IPS DF 6.9 (cell line): ENCODE data around the gene CCR9.

ENCODE experiments used
- DNase-seq: peaks from one replicate; pipeline ENCODE4 v3.0.0-alpha.2; 2013; ENCODE audit warnings: low read depth, low spot score
- H3K27ac ChIP-seq: one replicate; pipeline ENCODE4 v1.5.1; 2013; ENCODE audit warnings: low read length, control low read depth
- H3K27me3 ChIP-seq: 2 replicates; pipeline ENCODE4 v1.6.1; 2013; ENCODE audit warnings: mild to moderate bottlenecking, low read length; ENCODE audit not compliant: control insufficient read depth, insufficient read depth
- H3K36me3 ChIP-seq: 2 replicates; pipeline ENCODE4 v1.6.1; 2013; ENCODE audit warnings: low read length; ENCODE audit not compliant: control insufficient read depth, insufficient read depth
- H3K4me1 ChIP-seq: 2 replicates; pipeline ENCODE4 v1.6.1; 2013; ENCODE audit warnings: low read length; ENCODE audit not compliant: control insufficient read depth, insufficient read depth
- H3K4me3 ChIP-seq: 2 replicates; pipeline ENCODE4 v1.5.1; 2013; ENCODE audit warnings: mild to moderate bottlenecking, low read length
- H3K9me3 ChIP-seq: 2 replicates; pipeline ENCODE4 v1.6.1; 2013; ENCODE audit warnings: low read length, inconsistent platforms; ENCODE audit not compliant: control insufficient read depth, insufficient read depth
- WGBS: extraction: QIAGEN DNeasy Blood & Tissue Kit; methylation state at CpG from one replicate; pipeline ENCODE4 v1.1.7; 2013; ENCODE audit warnings: mixed read lengths, missing lambda C conversion rate; ENCODE audit not compliant: insufficient read length, insufficient coverage; 5-methylcytosine and 5-hydroxymethylcytosine counted together

The CCR9 gene

GRCh38 chr3:45936261-45936660 is 49.9 kb downstream of the CCR9 start:
- no peaks in the 10 kb centered on the region for H3K9me3 ChIP-seq
- no peak overlapping the region for H3K4me3 ChIP-seq
- WGBS, result no CpG with 5 or more reads among the region's 9 CpGs

DNA sequence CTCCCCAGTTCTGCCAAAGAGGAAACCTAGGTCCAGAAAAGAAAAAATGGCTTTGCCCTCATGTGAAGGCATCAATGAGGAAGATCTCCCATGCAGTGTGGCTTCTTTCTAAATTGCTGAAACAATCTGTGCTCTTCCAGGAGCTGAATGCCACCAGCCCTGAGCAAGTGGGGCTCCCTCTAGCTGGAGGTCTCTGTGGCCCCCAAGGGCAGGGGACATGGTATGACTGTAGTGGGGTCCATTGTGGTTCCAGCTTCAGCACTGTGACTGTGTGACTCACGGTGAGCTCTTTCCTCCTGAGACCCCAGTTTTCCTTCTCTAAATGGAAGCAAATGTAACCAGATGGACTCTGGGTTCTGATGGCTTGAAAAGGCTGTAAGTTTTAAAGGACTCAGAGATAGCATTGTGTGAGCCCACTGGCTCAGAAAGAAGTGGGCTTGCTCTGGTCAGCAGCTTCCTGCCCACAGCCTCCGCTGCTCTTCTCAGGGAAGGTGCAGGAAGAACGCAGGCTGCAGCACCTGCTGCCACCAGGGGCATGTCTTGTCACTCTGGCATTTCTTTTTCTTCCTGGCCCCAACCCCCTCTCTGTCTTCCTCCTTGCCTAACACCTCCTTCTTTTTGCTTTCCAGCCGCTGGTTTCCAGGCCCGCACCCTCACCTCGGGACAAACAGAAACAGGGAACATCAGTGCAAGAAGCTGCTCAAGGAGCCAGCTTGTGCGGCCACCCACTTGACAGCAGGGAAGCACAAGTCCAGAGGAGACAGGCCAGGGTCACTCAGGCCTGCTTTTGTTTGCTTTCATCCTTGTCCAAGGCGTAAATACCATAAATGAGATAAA is 51.1 kb downstream of the CCR9 start:
- peaks cover 4% of the 10 kb centered on the region; the same call in 1 of the 2 replicates for H3K36me3 ChIP-seq

More at GRCh38 chr3:45936261-45936660, 49.9 kb downstream of the CCR9 start:
- Histone ChIP-seq H3K27ac (no peak overlapping the region), H3K36me3 (peaks cover 7% of the 10 kb centered on the region; the same call in 1 of the 2 replicates), H3K27me3 (no peaks in the 10 kb centered on the region), H3K4me1 (no peaks in the 10 kb centered on the region)
- no peak for DNase-seq

DNA sequence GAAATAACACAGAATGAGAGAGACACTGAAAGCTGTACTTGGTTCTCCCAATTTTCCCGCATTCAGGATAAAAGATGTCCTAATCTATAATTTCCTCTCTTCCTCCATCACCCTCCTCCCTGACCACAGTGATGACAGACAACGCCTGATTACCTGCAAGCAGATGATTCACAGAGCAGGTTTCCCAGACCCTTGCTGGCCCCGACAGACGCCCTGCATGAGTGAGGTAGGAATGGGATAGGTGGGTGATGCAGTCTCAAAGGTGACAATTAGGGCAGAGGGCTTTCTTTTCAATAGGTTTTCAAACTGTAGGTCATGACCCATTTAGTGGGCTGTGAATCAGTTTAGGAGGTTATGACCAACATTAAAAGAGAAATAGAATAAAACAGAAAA is 51.7 kb downstream of the CCR9 start:
- Histone ChIP-seq H3K27me3 (no peaks in the 10 kb centered on the region), H3K9me3 (no peaks in the 10 kb centered on the region), H3K4me1 (no peaks in the 10 kb centered on the region), H3K36me3 (peaks cover 4% of the 10 kb centered on the region; the same call in 1 of the 2 replicates), H3K27ac (no peak overlapping the region), H3K4me3 (no peak overlapping the region)
- no CpG with 5 or more reads among the region's 4 CpGs for WGBS
- DNase-seq, result no peak

More for the DNA sequence above, 51.1 kb downstream of the CCR9 start:
- no peaks in the 10 kb centered on the region for H3K4me1 ChIP-seq
- DNase-seq, result no peak
- H3K9me3 ChIP-seq, result no peaks in the 10 kb centered on the region
- H3K27ac ChIP-seq, result no peak overlapping the region
- no CpG with 5 or more reads among the region's 8 CpGs for WGBS
- no peaks in the 10 kb centered on the region for H3K27me3 ChIP-seq
- H3K4me3 ChIP-seq, result no peak overlapping the region

DNA sequence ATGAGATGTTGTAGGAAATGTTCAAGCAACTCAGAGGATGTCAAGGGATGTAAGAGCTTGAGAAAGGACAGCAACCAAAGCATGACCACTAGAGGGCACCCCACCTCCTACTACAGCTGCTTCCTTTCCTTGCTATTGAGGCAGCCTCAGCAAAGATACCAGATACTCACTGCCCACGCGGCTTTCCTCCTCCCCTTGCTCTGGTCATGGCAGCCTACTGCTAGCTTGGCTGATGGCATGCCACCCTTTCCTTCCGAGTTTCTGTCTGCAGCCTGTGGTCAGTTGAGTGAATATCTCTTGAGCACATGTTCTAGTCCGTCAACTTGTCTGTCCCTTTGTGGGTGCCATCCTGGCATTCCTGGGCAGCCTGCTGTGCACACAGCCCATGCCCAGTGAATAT is 52.5 kb downstream of the CCR9 start:
- no peak overlapping the region for H3K4me3 ChIP-seq
- no peaks in the 10 kb centered on the region for H3K4me1 ChIP-seq
- no peaks in the 10 kb centered on the region for H3K9me3 ChIP-seq
- no peak overlapping the region for H3K27ac ChIP-seq
- H3K27me3 ChIP-seq, result no peaks in the 10 kb centered on the region
- peak; percentile 85 for DNase-seq
- WGBS, result no CpG with 5 or more reads among the region's 4 CpGs
- H3K36me3 ChIP-seq, result peaks cover 4% of the 10 kb centered on the region; the same call in 1 of the 2 replicates

GRCh38 chr3:45939341-45939771 is 53.0 kb downstream of the CCR9 start:
- no CpG with 5 or more reads among the region's 5 CpGs for WGBS
- H3K4me1 ChIP-seq, result no peaks in the 10 kb centered on the region
- DNase-seq, result no peak
- H3K36me3 ChIP-seq, result peaks cover 4% of the 10 kb centered on the region; the same call in 1 of the 2 replicates
- H3K27ac ChIP-seq, result no peak overlapping the region
- no peaks in the 10 kb centered on the region for H3K27me3 ChIP-seq
- no peak overlapping the region for H3K4me3 ChIP-seq
- no peaks in the 10 kb centered on the region for H3K9me3 ChIP-seq

DNA sequence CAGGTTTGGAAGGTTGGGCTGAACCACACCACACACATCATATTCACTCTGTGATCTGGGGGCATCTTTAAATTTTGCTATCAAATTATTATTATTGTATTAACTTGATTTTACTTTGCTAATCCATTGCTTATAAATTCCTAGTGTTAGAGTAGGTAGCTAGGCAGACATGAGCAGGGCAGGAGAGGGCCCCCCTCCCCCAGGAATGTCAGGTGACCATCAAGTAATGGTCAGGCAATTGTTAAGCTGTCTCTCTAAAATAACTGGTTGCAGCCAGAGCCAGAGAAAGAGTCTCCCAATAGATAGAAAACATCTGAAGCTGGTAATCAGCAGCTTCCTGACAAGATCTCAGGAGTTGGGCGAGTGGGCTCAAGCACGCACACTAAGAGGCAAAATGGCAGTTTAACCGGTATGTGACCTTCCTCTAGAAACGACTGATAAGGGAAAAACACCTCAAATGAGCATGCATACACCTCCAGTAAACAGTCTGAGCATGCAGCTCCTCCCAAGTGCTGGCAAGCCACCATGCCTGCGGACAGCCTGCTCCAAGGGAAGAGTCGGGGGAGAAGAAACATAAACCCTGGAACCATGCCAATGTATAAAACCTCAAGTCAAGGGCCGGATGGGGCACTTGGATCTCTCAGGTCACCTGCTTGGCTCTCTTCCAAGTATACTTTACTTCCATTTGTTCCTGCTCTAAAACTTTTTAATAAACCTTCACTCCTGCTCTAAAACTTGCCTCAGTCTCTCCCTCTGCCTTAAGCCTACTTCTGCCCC is 53.8 kb downstream of the CCR9 start:
- H3K4me1 ChIP-seq, result no peaks in the 10 kb centered on the region
- no peaks in the 10 kb centered on the region for H3K9me3 ChIP-seq
- no CpG with 5 or more reads among the region's 7 CpGs for WGBS
- peaks cover 4% of the 10 kb centered on the region; the same call in 1 of the 2 replicates for H3K36me3 ChIP-seq
- no peak overlapping the region for H3K4me3 ChIP-seq
- H3K27me3 ChIP-seq, result no peaks in the 10 kb centered on the region
- no peak for DNase-seq
- no peak overlapping the region for H3K27ac ChIP-seq

- no peaks in the 10 kb centered on the region for H3K9me3 ChIP-seq
- DNase-seq, result no peak
- H3K4me1 ChIP-seq, result no peaks in the 10 kb centered on the region
- no CpG with 5 or more reads among the region's 6 CpGs for WGBS
- peaks cover 4% of the 10 kb centered on the region; the same call in 1 of the 2 replicates for H3K36me3 ChIP-seq
- no peak overlapping the region for H3K27ac ChIP-seq
- no peaks in the 10 kb centered on the region for H3K27me3 ChIP-seq
- H3K4me3 ChIP-seq, result no peak overlapping the region
These were observed 54.5 kb downstream of the CCR9 start for GRCh38 chr3:45940781-45941365.

- WGBS, result no CpG with 5 or more reads among the region's 6 CpGs
- Histone ChIP-seq H3K4me1 (no peaks in the 10 kb centered on the region), H3K27me3 (no peaks in the 10 kb centered on the region), H3K4me3 (no peak overlapping the region), H3K36me3 (peaks cover 7% of the 10 kb centered on the region; the same call in 1 of the 2 replicates), H3K27ac (no peak overlapping the region), H3K9me3 (no peaks in the 10 kb centered on the region)
- DNase-seq, result no peak
These were observed 55.9 kb downstream of the CCR9 start for GRCh38 chr3:45942051-45942825.

GRCh38 chr3:45943207-45943846 is 57.0 kb downstream of the CCR9 start, which contains the start of gene CXCR6:
Gene CXCR6, plus strand, starts transcription at chr3:45943464. Its CDS starts 3,018 bp downstream, at chr3:45946482.
- Histone ChIP-seq H3K9me3 (no peaks in the 10 kb centered on the region), H3K27ac (no peak within 1 kb of the TSS), H3K27me3 (no peaks in the 10 kb centered on the region), H3K4me1 (no peaks in the 10 kb centered on the region), H3K36me3 (peaks cover 5% of the 10 kb centered on the region; the same call in 1 of the 2 replicates), H3K4me3 (no peak within 1 kb of the TSS)
- DNase-seq, result no peak
- WGBS, result no CpG with 5 or more reads among the region's 8 CpGs
